HEK293 (cell line): ENCODE results near the gene MAP4K5.

Experiments used
- SP7 ChIP-seq: fragments of 450-650 bp; formaldehyde crosslinking; IDR thresholded peaks from 2 replicates; pipeline ENCODE4 v1.5.1; 2016; ENCODE audit warnings: missing biosample characterization, missing genetic modification characterization
- TF ChIP-seq, protein P1 (sequence below): fragments of 450-650 bp; formaldehyde crosslinking; IDR thresholded peaks from 2 replicates; pipeline ENCODE4 v1.5.1; 2016; ENCODE audit warnings: missing biosample characterization, missing genetic modification characterization
- TF ChIP-seq, protein P2 (sequence below): fragments of 450-650 bp; formaldehyde crosslinking; IDR thresholded peaks from 2 replicates; pipeline ENCODE4 v1.5.1; 2017; ENCODE audit warnings: missing biosample characterization, missing genetic modification characterization

DNA sequence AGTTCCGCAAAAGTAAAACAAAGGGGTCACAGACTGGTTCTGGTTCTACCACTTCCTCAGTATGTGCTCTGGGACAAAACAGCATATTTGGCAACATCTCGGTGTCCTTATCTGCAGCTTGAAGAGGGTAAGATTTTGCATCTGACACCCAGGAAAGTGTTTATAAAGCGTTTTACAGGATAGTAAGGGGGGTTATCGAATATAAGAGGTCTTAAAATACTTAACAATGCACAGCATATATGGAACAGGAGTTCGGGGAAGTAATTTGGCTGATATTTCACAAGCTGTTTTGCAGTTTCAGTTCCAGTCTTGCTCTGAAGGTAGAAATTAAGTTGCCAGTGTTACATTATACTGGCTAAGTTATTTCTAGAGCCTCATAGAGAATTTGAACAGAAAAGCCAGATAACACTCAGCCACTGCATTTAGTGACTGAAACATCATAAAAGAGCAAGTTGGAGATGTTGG is 904 bp upstream of the MAP4K5 start:
- no peak for TF ChIP-seq SP7 (tag by site-specific recombination)
- TF ChIP-seq, protein P1, sequence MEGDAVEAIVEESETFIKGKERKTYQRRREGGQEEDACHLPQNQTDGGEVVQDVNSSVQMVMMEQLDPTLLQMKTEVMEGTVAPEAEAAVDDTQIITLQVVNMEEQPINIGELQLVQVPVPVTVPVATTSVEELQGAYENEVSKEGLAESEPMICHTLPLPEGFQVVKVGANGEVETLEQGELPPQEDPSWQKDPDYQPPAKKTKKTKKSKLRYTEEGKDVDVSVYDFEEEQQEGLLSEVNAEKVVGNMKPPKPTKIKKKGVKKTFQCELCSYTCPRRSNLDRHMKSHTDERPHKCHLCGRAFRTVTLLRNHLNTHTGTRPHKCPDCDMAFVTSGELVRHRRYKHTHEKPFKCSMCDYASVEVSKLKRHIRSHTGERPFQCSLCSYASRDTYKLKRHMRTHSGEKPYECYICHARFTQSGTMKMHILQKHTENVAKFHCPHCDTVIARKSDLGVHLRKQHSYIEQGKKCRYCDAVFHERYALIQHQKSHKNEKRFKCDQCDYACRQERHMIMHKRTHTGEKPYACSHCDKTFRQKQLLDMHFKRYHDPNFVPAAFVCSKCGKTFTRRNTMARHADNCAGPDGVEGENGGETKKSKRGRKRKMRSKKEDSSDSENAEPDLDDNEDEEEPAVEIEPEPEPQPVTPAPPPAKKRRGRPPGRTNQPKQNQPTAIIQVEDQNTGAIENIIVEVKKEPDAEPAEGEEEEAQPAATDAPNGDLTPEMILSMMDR (tag by site-specific recombination), result no peak
- TF ChIP-seq, protein P2, sequence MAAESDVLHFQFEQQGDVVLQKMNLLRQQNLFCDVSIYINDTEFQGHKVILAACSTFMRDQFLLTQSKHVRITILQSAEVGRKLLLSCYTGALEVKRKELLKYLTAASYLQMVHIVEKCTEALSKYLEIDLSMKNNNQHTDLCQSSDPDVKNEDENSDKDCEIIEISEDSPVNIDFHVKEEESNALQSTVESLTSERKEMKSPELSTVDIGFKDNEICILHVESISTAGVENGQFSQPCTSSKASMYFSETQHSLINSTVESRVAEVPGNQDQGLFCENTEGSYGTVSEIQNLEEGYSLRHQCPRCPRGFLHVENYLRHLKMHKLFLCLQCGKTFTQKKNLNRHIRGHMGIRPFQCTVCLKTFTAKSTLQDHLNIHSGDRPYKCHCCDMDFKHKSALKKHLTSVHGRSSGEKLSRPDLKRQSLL (tag by site-specific recombination), result no peak
